ENCODE data around the gene KRTAP5-10.

- TF ChIP-seq ETV6 (CRISPR knock-in tag; IDR thresholded peaks at IDR 0.05) (no peak), CTCF (IDR thresholded peaks at IDR 0.05) (no peak), ZNF317 (CRISPR knock-in tag; IDR thresholded peaks at IDR 0.05; ENCODE audit: borderline replicate concordance, low read depth) (no peak), CREB1 (CRISPR knock-in tag; IDR thresholded peaks at IDR 0.05) (no peak), ATF2 (CRISPR knock-in tag; IDR thresholded peaks at IDR 0.05; ENCODE audit: borderline replicate concordance, low read depth) (no peak)
Observed at GRCh38 chr11:71557257-71557656, 8.1 kb upstream of the KRTAP5-10 start.

Data from WTC11 (cell line).